HEK293 (cell line): Measurements from ENCODE around the gene SLC39A7.

Experiments used
- CTCF ChIA-PET: fragments of 350-600 bp; formaldehyde crosslinking; extraction: SDS; loops from one replicate; lab custom pipeline; 2021; ENCODE audit warnings: antibody characterized with exemption; lab: Yijun Ruan, JAX
- POLR2A ChIA-PET: fragments of 300-600 bp; formaldehyde crosslinking; extraction: SDS; loops from one replicate; lab custom pipeline; 2020; ENCODE audit warnings: antibody characterized with exemption, inconsistent platforms; lab: Yijun Ruan, JAX
- H3K27ac ChIP-seq: fragments of 200-500 bp; sonication (Bioruptor generic); 2 replicates; pipeline ENCODE4 v1.5.1; 2014; ENCODE audit warnings: low read depth, low read length, control low read depth, inconsistent platforms; ENCODE audit errors: extremely low read depth
- H3K36me3 ChIP-seq, 2 experiments: fragments of 200-500 bp in 1 of 2; sonication (Bioruptor generic) in 1 of 2; 1 replicate in 1 of 2; 2 replicates in 1 of 2; pipeline ENCODE4 v1.5.1; 2014 to 2017; ENCODE audit warnings: inconsistent platforms in 2 of 2, low read length in 2 of 2; ENCODE audit not compliant: control insufficient read depth in 2 of 2, insufficient read depth in 1 of 2
- H3K4me1 ChIP-seq: fragments of 200-500 bp; sonication (Bioruptor generic); 2 replicates; pipeline ENCODE4 v1.5.1; 2014; ENCODE audit warnings: mild to moderate bottlenecking, low read length, inconsistent platforms; ENCODE audit not compliant: control insufficient read depth, insufficient read depth
- H3K4me3 ChIP-seq: 2 replicates; pipeline ENCODE4 v1.5.1; 2011; ENCODE audit warnings: low read depth, mild to moderate bottlenecking, control low read depth, low read length, moderate library complexity
- H3K9me3 ChIP-seq: fragments of 200-500 bp; sonication (Bioruptor generic); 2 replicates; pipeline ENCODE4 v1.5.1; 2014; ENCODE audit warnings: low read depth, low read length, inconsistent platforms; ENCODE audit not compliant: control insufficient read depth, insufficient read depth
- EGR2 ChIP-seq: fragments of 450-650 bp; formaldehyde crosslinking; IDR thresholded peaks from 2 replicates; pipeline ENCODE4 v1.5.1; 2016; ENCODE audit warnings: low read depth, missing biosample characterization, missing genetic modification characterization
- GLI2 ChIP-seq: fragments of 450-650 bp; formaldehyde crosslinking; IDR thresholded peaks from 2 replicates; pipeline ENCODE4; 2017; ENCODE audit warnings: missing biosample characterization, missing genetic modification characterization, low read depth, borderline replicate concordance
- GLIS1 ChIP-seq: fragments of 450-650 bp; formaldehyde crosslinking; IDR thresholded peaks from 2 replicates; pipeline ENCODE4 v1.5.1; 2016; ENCODE audit warnings: missing biosample characterization, missing genetic modification characterization
- GLIS2 ChIP-seq: fragments of 450-650 bp; formaldehyde crosslinking; IDR thresholded peaks from 2 replicates; pipeline ENCODE4 v1.5.1; 2016; ENCODE audit warnings: missing biosample characterization, missing genetic modification characterization
- IKZF3 ChIP-seq: fragments of 450-650 bp; IDR thresholded peaks from 2 replicates; pipeline ENCODE4 v1.5.0; 2018; ENCODE audit warnings: missing biosample characterization, mild to moderate bottlenecking, missing genetic modification characterization, moderate library complexity
- KLF1 ChIP-seq: fragments of 450-650 bp; formaldehyde crosslinking; IDR thresholded peaks from 2 replicates; pipeline ENCODE4 v1.5.1; 2016; ENCODE audit warnings: missing biosample characterization, missing genetic modification characterization
- KLF10 ChIP-seq: fragments of 450-650 bp; IDR thresholded peaks from 2 replicates; pipeline ENCODE4 v1.5.1; 2018; ENCODE audit warnings: missing biosample characterization, mild to moderate bottlenecking, missing genetic modification characterization
- KLF7 ChIP-seq: fragments of 450-650 bp; formaldehyde crosslinking; IDR thresholded peaks from 2 replicates; pipeline ENCODE4 v1.5.1; 2016; ENCODE audit warnings: missing biosample characterization, missing genetic modification characterization, borderline replicate concordance
- KLF8 ChIP-seq: fragments of 450-650 bp; formaldehyde crosslinking; IDR thresholded peaks from 2 replicates; pipeline ENCODE4 v1.5.1; 2016; ENCODE audit warnings: missing biosample characterization, missing genetic modification characterization
- KLF9 ChIP-seq: fragments of 450-650 bp; formaldehyde crosslinking; IDR thresholded peaks from 2 replicates; pipeline ENCODE4 v1.5.1; 2016; ENCODE audit warnings: missing biosample characterization, missing genetic modification characterization, low read depth
- PRDM4 ChIP-seq: fragments of 450-650 bp; formaldehyde crosslinking; IDR thresholded peaks from 2 replicates; pipeline ENCODE4 v1.5.1; 2017; ENCODE audit warnings: missing biosample characterization, missing genetic modification characterization
- SP2 ChIP-seq: fragments of 450-650 bp; formaldehyde crosslinking; IDR thresholded peaks from 2 replicates; pipeline ENCODE4 v1.5.1; 2016; ENCODE audit warnings: missing biosample characterization, missing genetic modification characterization
- SP3 ChIP-seq: fragments of 450-650 bp; formaldehyde crosslinking; IDR thresholded peaks from 2 replicates; pipeline ENCODE4 v1.5.1; 2016; ENCODE audit warnings: missing biosample characterization, missing genetic modification characterization
- WT1 ChIP-seq: fragments of 450-650 bp; formaldehyde crosslinking; IDR thresholded peaks from 2 replicates; pipeline ENCODE4 v1.5.1; 2016; ENCODE audit warnings: missing biosample characterization, missing genetic modification characterization
- ZNF366 ChIP-seq: fragments of 450-650 bp; formaldehyde crosslinking; conservative IDR thresholded peaks from 2 replicates; pipeline ENCODE4 v1.5.1; 2016; ENCODE audit warnings: missing biosample characterization, missing genetic modification characterization
- ZNF423 ChIP-seq: fragments of 450-650 bp; formaldehyde crosslinking; IDR thresholded peaks from 2 replicates; pipeline ENCODE4 v1.5.1; 2016; ENCODE audit warnings: missing biosample characterization, missing genetic modification characterization
- ZNF571 ChIP-seq: fragments of 450-650 bp; formaldehyde crosslinking; IDR thresholded peaks from 2 replicates; pipeline ENCODE4 v1.5.0; 2017; ENCODE audit warnings: missing biosample characterization, missing genetic modification characterization
- ZNF610 ChIP-seq: fragments of 450-650 bp; formaldehyde crosslinking; IDR thresholded peaks from 2 replicates; pipeline ENCODE4 v1.5.1; 2016; ENCODE audit warnings: missing biosample characterization, missing genetic modification characterization, borderline replicate concordance
- ZNF692 ChIP-seq: fragments of 450-650 bp; formaldehyde crosslinking; IDR thresholded peaks from 2 replicates; pipeline ENCODE4 v1.5.1; 2016; ENCODE audit warnings: missing biosample characterization, missing genetic modification characterization
- ZNF707 ChIP-seq: fragments of 450-650 bp; formaldehyde crosslinking; IDR thresholded peaks from 2 replicates; pipeline ENCODE4 v1.5.1; 2016; ENCODE audit warnings: missing biosample characterization, missing genetic modification characterization
- ZNF843 ChIP-seq: fragments of 450-650 bp; formaldehyde crosslinking; IDR thresholded peaks from 2 replicates; pipeline ENCODE4 v1.5.1; 2016; ENCODE audit warnings: missing biosample characterization, missing genetic modification characterization
- ZSCAN23 ChIP-seq: fragments of 450-650 bp; formaldehyde crosslinking; IDR thresholded peaks from 2 replicates; pipeline ENCODE4 v1.5.1; 2016; ENCODE audit warnings: missing biosample characterization, missing genetic modification characterization
- TF ChIP-seq, protein P1 (sequence below): fragments of 450-650 bp; formaldehyde crosslinking; IDR thresholded peaks from 2 replicates; pipeline ENCODE4 v1.5.1; 2017; ENCODE audit warnings: missing biosample characterization, missing genetic modification characterization
- TF ChIP-seq, protein P2 (sequence below): fragments of 450-650 bp; formaldehyde crosslinking; IDR thresholded peaks from 2 replicates; pipeline ENCODE4 v1.5.1; 2016; ENCODE audit warnings: missing biosample characterization, missing genetic modification characterization
- TF ChIP-seq, protein P3 (sequence below): fragments of 450-650 bp; formaldehyde crosslinking; conservative IDR thresholded peaks from 2 replicates; pipeline ENCODE4 v1.5.1; 2016; ENCODE audit warnings: low read depth, missing biosample characterization, missing genetic modification characterization

The SLC39A7 gene

GRCh38 chr6:33199687-33200218 is 914 bp upstream of the SLC39A7 start:
- ChIA-PET POLR2A (interaction anchor here (0.6 to 2.1 kb wide), 18 partner anchors 9 to 346 kb away, joined by 3 to 14 read pairs (median 5); partner anchors contain the start of genes PSMB9, RGL2, RING1 and RPS18), CTCF (interaction anchor here (0.5 to 1.5 kb wide), 2 partner anchors 29 to 49 kb away, joined by 5 to 6 read pairs; no protein-coding TSS in a partner anchor)
- peak overlapping the region; percentile 98 for H3K27ac ChIP-seq
- peak overlapping the region; percentile 75 for H3K4me3 ChIP-seq
- peaks cover 16 to 55% of the 10 kb centered on the region in 2 experiments; a peak in 2 of 3 replicates for H3K36me3 ChIP-seq
- H3K4me1 ChIP-seq: peaks cover 21% of the 10 kb centered on the region
- H3K9me3 ChIP-seq: no peaks in the 10 kb centered on the region
- no peak for TF ChIP-seq ZNF571 (tag by site-specific recombination)
- peak; percentile 92 for TF ChIP-seq KLF1
- TF ChIP-seq ZNF707 (tag by site-specific recombination): no peak
- peak; percentile 89 for TF ChIP-seq GLIS2 (tag by site-specific recombination)
- peak; percentile 53; the same call in 1 of the 2 replicates for TF ChIP-seq KLF10 (tag by site-specific recombination)
- TF ChIP-seq, protein P1, sequence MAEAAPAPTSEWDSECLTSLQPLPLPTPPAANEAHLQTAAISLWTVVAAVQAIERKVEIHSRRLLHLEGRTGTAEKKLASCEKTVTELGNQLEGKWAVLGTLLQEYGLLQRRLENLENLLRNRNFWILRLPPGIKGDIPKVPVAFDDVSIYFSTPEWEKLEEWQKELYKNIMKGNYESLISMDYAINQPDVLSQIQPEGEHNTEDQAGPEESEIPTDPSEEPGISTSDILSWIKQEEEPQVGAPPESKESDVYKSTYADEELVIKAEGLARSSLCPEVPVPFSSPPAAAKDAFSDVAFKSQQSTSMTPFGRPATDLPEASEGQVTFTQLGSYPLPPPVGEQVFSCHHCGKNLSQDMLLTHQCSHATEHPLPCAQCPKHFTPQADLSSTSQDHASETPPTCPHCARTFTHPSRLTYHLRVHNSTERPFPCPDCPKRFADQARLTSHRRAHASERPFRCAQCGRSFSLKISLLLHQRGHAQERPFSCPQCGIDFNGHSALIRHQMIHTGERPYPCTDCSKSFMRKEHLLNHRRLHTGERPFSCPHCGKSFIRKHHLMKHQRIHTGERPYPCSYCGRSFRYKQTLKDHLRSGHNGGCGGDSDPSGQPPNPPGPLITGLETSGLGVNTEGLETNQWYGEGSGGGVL: peak; percentile 89
- TF ChIP-seq ZNF843 (tag by site-specific recombination): no peak
- TF ChIP-seq GLI2 (tag by site-specific recombination): no peak
- peak; percentile 73 for TF ChIP-seq WT1 (tag by site-specific recombination)
- TF ChIP-seq, protein P2, sequence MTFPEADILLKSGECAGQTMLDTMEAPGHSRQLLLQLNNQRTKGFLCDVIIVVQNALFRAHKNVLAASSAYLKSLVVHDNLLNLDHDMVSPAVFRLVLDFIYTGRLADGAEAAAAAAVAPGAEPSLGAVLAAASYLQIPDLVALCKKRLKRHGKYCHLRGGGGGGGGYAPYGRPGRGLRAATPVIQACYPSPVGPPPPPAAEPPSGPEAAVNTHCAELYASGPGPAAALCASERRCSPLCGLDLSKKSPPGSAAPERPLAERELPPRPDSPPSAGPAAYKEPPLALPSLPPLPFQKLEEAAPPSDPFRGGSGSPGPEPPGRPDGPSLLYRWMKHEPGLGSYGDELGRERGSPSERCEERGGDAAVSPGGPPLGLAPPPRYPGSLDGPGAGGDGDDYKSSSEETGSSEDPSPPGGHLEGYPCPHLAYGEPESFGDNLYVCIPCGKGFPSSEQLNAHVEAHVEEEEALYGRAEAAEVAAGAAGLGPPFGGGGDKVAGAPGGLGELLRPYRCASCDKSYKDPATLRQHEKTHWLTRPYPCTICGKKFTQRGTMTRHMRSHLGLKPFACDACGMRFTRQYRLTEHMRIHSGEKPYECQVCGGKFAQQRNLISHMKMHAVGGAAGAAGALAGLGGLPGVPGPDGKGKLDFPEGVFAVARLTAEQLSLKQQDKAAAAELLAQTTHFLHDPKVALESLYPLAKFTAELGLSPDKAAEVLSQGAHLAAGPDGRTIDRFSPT (tag by site-specific recombination): peak; percentile 60
- TF ChIP-seq ZSCAN23: no peak
- TF ChIP-seq KLF9 (tag by site-specific recombination): peak; percentile 79; the same call in 1 of the 2 replicates
- TF ChIP-seq KLF7 (tag by site-specific recombination): peak; percentile 71; the same call in 1 of the 2 replicates
- TF ChIP-seq ZNF692 (tag by site-specific recombination): no peak
- no peak for TF ChIP-seq ZNF610 (tag by site-specific recombination)
- TF ChIP-seq, protein P3, sequence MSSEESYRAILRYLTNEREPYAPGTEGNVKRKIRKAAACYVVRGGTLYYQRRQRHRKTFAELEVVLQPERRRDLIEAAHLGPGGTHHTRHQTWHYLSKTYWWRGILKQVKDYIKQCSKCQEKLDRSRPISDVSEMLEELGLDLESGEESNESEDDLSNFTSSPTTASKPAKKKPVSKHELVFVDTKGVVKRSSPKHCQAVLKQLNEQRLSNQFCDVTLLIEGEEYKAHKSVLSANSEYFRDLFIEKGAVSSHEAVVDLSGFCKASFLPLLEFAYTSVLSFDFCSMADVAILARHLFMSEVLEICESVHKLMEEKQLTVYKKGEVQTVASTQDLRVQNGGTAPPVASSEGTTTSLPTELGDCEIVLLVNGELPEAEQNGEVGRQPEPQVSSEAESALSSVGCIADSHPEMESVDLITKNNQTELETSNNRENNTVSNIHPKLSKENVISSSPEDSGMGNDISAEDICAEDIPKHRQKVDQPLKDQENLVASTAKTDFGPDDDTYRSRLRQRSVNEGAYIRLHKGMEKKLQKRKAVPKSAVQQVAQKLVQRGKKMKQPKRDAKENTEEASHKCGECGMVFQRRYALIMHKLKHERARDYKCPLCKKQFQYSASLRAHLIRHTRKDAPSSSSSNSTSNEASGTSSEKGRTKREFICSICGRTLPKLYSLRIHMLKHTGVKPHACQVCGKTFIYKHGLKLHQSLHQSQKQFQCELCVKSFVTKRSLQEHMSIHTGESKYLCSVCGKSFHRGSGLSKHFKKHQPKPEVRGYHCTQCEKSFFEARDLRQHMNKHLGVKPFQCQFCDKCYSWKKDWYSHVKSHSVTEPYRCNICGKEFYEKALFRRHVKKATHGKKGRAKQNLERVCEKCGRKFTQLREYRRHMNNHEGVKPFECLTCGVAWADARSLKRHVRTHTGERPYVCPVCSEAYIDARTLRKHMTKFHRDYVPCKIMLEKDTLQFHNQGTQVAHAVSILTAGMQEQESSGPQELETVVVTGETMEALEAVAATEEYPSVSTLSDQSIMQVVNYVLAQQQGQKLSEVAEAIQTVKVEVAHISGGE: peak; percentile 50; the same call in 1 of the 2 replicates
- TF ChIP-seq GLIS1 (tag by site-specific recombination): peak; percentile 67
- TF ChIP-seq SP2 (tag by site-specific recombination): peak; percentile 90
- peak; percentile 80 for TF ChIP-seq ZNF423
- TF ChIP-seq ZNF366 (tag by site-specific recombination): 0 out of 2 replicates have a peak, but pooled peaks have one; percentile 22
- peak; percentile 46 for TF ChIP-seq EGR2 (tag by site-specific recombination)
- TF ChIP-seq IKZF3 (tag by site-specific recombination): 0 out of 2 replicates have a peak, but pooled peaks have one; percentile 52
- TF ChIP-seq SP3 (tag by site-specific recombination): peak; percentile 93
- peak; percentile 88; the same call in 1 of the 2 replicates for TF ChIP-seq KLF8
- TF ChIP-seq PRDM4 (tag by site-specific recombination): peak; percentile 7; the same call in 1 of the 2 replicates
